IMR-90 (cell line): ENCODE data around the gene IQCE. TPM values are rescaled to one million over a fixed set of nuclear protein-coding genes. Genes with fewer than 3 reads are reported as not detected.
"Not testable (repeated sequence)": the region's sequence is repeated elsewhere in the genome, so short reads cannot be mapped to it uniquely, and the experiment has no call there.

Experiments used
- ATAC-seq: fragments of 200-7000 bp; cut with Tn5 transposase; 2 replicates; pipeline ENCODE4 v1.9.1; 2020; ENCODE audit warnings: low read depth, mild to moderate bottlenecking, moderate library complexity
- BruUV-seq: library from RNA; stranded (reverse); fragments of 400-500 nt; replicated peaks from 2 replicates; lab custom pipeline; 2021; lab: Mats Ljungman, UMichigan
- CTCF ChIA-PET: fragments of 300-600 bp; formaldehyde crosslinking; extraction: SDS; loops from one replicate; lab custom pipeline; 2021; ENCODE audit warnings: antibody characterized with exemption; lab: Yijun Ruan, JAX
- POLR2A ChIA-PET: fragments of 300-600 bp; sonication (Branson Sonifier 250); formaldehyde crosslinking; loops from one replicate; lab custom pipeline; 2022; ENCODE audit warnings: antibody characterized with exemption; ENCODE audit not compliant: unreplicated experiment; lab: Charles Lee
- DNase-seq: peaks from one replicate; pipeline ENCODE4 v3.0.0; 2013
- H2AFZ ChIP-seq: replicated peaks from 2 replicates; pipeline ENCODE3; 2013; ENCODE audit warnings: low read length, mild to moderate bottlenecking; ENCODE audit not compliant: poor library complexity
- H2AK5ac ChIP-seq: 2 replicates; pipeline ENCODE4 v1.6.1; 2013; ENCODE audit warnings: low read depth, low read length, inconsistent platforms
- H2AK9ac ChIP-seq: replicated peaks from 2 replicates; pipeline ENCODE3; 2013; ENCODE audit warnings: mild to moderate bottlenecking, low read depth, low read length, moderate library complexity; ENCODE audit not compliant: poor library complexity
- H2BK120ac ChIP-seq: 2 replicates; pipeline ENCODE4 v1.6.1; 2013; ENCODE audit warnings: low read depth, low read length, inconsistent platforms
- H2BK15ac ChIP-seq: 3 replicates; pipeline ENCODE4 v1.6.1; 2013; ENCODE audit warnings: low read depth, low read length, inconsistent platforms
- H2BK20ac ChIP-seq: 2 replicates; pipeline ENCODE4 v1.6.1; 2013; ENCODE audit warnings: low read depth, mild to moderate bottlenecking, inconsistent platforms, low read length, moderate library complexity
- H2BK5ac ChIP-seq: 2 replicates; pipeline ENCODE4 v1.6.1; 2013; ENCODE audit warnings: mild to moderate bottlenecking, low read depth, low read length, inconsistent platforms; ENCODE audit not compliant: poor library complexity, severe bottlenecking
- H3K14ac ChIP-seq: replicated peaks from 2 replicates; pipeline ENCODE4 v1.6.1; 2013; ENCODE audit warnings: low read depth, low read length, inconsistent platforms
- H3K18ac ChIP-seq: 2 replicates; pipeline ENCODE4 v1.6.1; 2013; ENCODE audit warnings: low read depth, low read length, control low read depth
- H3K23ac ChIP-seq: 2 replicates; pipeline ENCODE4 v1.6.1; 2013; ENCODE audit warnings: low read depth, low read length, inconsistent platforms
- H3K27ac ChIP-seq: 2 replicates; pipeline ENCODE4 v1.5.1; 2013; ENCODE audit warnings: mild to moderate bottlenecking, control low read depth, low read length; ENCODE audit not compliant: insufficient read depth
- H3K27me3 ChIP-seq: 2 replicates; pipeline ENCODE4 v1.6.1; 2013; ENCODE audit warnings: low read length; ENCODE audit not compliant: control insufficient read depth, insufficient read depth
- H3K36me3 ChIP-seq: 2 replicates; pipeline ENCODE4 v1.6.1; 2013; ENCODE audit warnings: low read length, mixed read lengths; ENCODE audit not compliant: control insufficient read depth, insufficient read depth
- H3K4ac ChIP-seq: 2 replicates; pipeline ENCODE4 v1.6.1; 2013; ENCODE audit warnings: low read depth, low read length, inconsistent platforms
- H3K4me1 ChIP-seq: 2 replicates; pipeline ENCODE4 v1.6.1; 2013; ENCODE audit warnings: low read length, mixed read lengths; ENCODE audit not compliant: control insufficient read depth, insufficient read depth
- H3K4me2 ChIP-seq: 2 replicates; pipeline ENCODE4 v1.6.1; 2013; ENCODE audit warnings: low read depth, mild to moderate bottlenecking, control low read depth, low read length, moderate library complexity
- H3K4me3 ChIP-seq: 2 replicates; pipeline ENCODE4 v1.5.1; 2013; ENCODE audit warnings: low read depth, mild to moderate bottlenecking, control low read depth, low read length, moderate library complexity; ENCODE audit not compliant: insufficient read depth
- H3K56ac ChIP-seq: 2 replicates; pipeline ENCODE4 v1.6.1; 2013; ENCODE audit warnings: low read length, inconsistent platforms; ENCODE audit not compliant: insufficient read depth; ENCODE audit errors: extremely low read depth
- H3K79me1 ChIP-seq, 2 experiments: 2 replicates each; pipeline ENCODE4 v1.6.1; 2013; ENCODE audit warnings: low read length in 2 of 2, inconsistent platforms in 1 of 2, low read depth in 1 of 2
- H3K9ac ChIP-seq: 2 replicates; pipeline ENCODE4 v1.6.1; 2013; ENCODE audit warnings: low read depth, low read length, control low read depth
- H3K9me1 ChIP-seq: 2 replicates; pipeline ENCODE4 v1.6.1; 2013; ENCODE audit warnings: low read length, inconsistent platforms; ENCODE audit not compliant: insufficient read depth
- H3K9me3 ChIP-seq: 2 replicates; pipeline ENCODE4 v1.6.1; 2013; ENCODE audit warnings: low read length; ENCODE audit not compliant: control insufficient read depth, insufficient read depth
- H4K20me1 ChIP-seq: 2 replicates; pipeline ENCODE4 v1.6.1; 2013; ENCODE audit warnings: low read length, inconsistent platforms; ENCODE audit not compliant: insufficient read depth
- H4K5ac ChIP-seq: 2 replicates; pipeline ENCODE4 v1.6.1; 2013; ENCODE audit warnings: mild to moderate bottlenecking, low read depth, low read length, control low read depth
- H4K8ac ChIP-seq, 2 experiments: 2 replicates each; pipeline ENCODE4 v1.6.1; 2013; ENCODE audit warnings: low read depth in 2 of 2, low read length in 2 of 2, control low read depth in 1 of 2, inconsistent platforms in 1 of 2
- H4K91ac ChIP-seq: 2 replicates; pipeline ENCODE4 v1.6.1; 2013; ENCODE audit warnings: low read depth, low read length, inconsistent platforms; ENCODE audit not compliant: insufficient read depth
- WGBS, 2 experiments: methylation state at CpG; one replicate each; pipeline versions ENCODE4 v1.1.5 to v1.1.7; 2013; ENCODE audit warnings: missing lambda C conversion rate in 2 of 2; ENCODE audit not compliant: insufficient read length in 1 of 2; ENCODE audit errors: extremely low coverage in 2 of 2; 5-methylcytosine and 5-hydroxymethylcytosine counted together
- dilution Hi-C: fragments of 300-500 bp; cut with HindIII; formaldehyde crosslinking; loops from one replicate; pipeline ENCODE4 v1.14.3; 2018; ENCODE audit warnings: low sequenced_read_pairs; ENCODE audit not compliant: unreplicated experiment
- in situ Hi-C: fragments of 300-500 bp; cut with MboI; formaldehyde crosslinking; loops from 3 replicates; pipeline ENCODE4 v1.14.3; 2019; ENCODE audit warnings: low sequenced_read_pairs, inconsistent platforms, mixed read lengths
- intact Hi-C: fragments of 100-400 bp; cut with micrococcal nuclease; formaldehyde crosslinking; loops from 2 replicates; pipeline ENCODE4 v1.10.0; 2022
- polyA plus RNA-seq, 3 experiments: library from polyadenylated mRNA; depleted of rRNA; stranded (reverse); fragments of >200 nt; gene quantifications; 2 replicates each; pipeline ENCODE4 v1.2.3, GENCODE V29; 2012; ENCODE audit warnings: low replicate concordance in 1 of 3
- total RNA-seq: library from RNA; depleted of rRNA; stranded (reverse); fragments of >200 nt; gene quantifications from 2 replicates; pipeline ENCODE4 v1.2.3, GENCODE V29; 2012

IQCE gene
- total and polyA plus RNA-seq, 2 of the 4 experiments (the other 2 are of a cell fraction), result 5.0 to 6.3 TPM

DNA sequence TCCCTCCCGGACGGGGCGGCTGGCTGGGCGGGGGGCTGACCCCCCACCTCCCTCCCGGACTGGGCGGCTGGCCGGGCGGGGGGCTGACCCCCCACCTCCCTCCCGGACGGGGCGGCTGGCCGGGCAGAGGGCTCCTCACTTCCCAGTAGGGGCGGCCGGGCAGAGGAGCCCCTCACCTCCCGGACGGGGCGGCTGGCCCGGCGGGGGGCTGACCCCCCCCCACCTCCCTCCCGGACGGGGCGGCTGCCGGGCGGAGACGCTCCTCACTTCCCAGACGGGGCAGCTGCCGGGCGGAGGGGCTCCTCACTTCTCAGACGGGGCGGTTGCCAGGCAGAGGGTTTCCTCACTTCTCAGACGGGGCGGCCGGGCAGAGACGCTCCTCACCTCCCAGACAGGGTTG is 24.6 kb upstream of the IQCE start:
- H3K9ac ChIP-seq, H3K4me3 ChIP-seq, H3K18ac ChIP-seq, POLR2A ChIA-PET, H2AK5ac ChIP-seq, intact Hi-C loops, H3K14ac ChIP-seq, H2AFZ ChIP-seq, dilution Hi-C loops, H2BK15ac ChIP-seq, H4K5ac ChIP-seq, ATAC-seq, H3K9me1 ChIP-seq, H3K9me3 ChIP-seq, H3K27ac ChIP-seq, CTCF ChIA-PET, DNase-seq, H4K8ac ChIP-seq, H3K79me1 ChIP-seq, H4K91ac ChIP-seq, H3K27me3 ChIP-seq, H4K20me1 ChIP-seq, in situ Hi-C loops, H2BK20ac ChIP-seq, H2BK120ac ChIP-seq, H3K56ac ChIP-seq, H2BK5ac ChIP-seq, H2AK9ac ChIP-seq, H3K4ac ChIP-seq, H3K4me2 ChIP-seq, H3K23ac ChIP-seq, BruUV-seq: not testable (repeated sequence)
- whole genome bisulfite sequencing, 2 experiments, result no CpG with 5 or more reads among the region's 34 CpGs
- Histone ChIP-seq H3K4me1 (peaks cover 14% of the 10 kb centered on the region), H3K36me3 (peaks cover 14% of the 10 kb centered on the region; the same call in 1 of the 2 replicates)

DNA sequence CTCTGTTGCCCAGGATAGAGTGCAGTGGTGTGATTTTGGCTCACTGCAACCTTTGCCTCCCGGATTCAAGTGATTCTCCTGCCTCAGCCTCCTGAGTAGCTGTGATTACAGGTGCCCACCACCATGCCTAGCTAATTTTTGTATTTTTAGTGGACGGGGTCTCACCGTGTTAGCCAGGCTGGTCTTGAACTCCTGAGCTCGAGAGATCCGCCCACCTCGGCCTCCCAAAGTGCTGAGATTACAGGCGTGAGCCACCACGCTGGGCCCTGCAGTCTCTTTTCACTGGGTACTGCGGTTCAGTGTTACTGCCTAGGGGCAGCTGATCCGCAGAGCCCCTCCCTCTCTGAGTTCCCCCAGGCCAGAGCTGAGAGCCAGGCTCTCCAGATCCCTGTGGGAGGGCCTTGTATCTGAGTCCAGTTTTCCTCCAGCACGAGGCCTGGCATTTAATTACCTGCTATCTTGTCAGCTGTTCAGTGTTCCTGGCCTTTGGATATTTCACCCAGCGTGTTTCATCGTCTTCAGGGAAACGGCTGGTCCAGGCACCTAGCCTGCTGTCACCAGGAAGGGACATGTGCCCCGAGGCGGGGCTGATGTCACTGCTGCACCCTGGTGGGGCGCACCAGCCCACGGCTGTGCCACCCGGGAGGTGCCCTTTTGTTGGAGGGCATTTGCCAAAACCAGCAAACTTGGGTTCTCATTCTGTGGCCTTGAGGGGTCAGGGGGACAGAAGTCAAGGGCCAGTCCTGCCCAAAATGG is 22.7 kb upstream of the IQCE start:
- H3K4me3 ChIP-seq, H3K18ac ChIP-seq, H3K9me3 ChIP-seq, H2BK5ac ChIP-seq, H3K56ac ChIP-seq, H3K4me2 ChIP-seq, in situ Hi-C loops, H2AFZ ChIP-seq, DNase-seq, H2AK9ac ChIP-seq, H4K20me1 ChIP-seq, H3K9me1 ChIP-seq, H3K27ac ChIP-seq, H4K91ac ChIP-seq, H3K79me1 ChIP-seq, H4K8ac ChIP-seq, H3K23ac ChIP-seq, H3K4me1 ChIP-seq, CTCF ChIA-PET, H2BK20ac ChIP-seq, POLR2A ChIA-PET, intact Hi-C loops, H3K14ac ChIP-seq, dilution Hi-C loops, H3K4ac ChIP-seq, H3K9ac ChIP-seq, ATAC-seq, H2BK120ac ChIP-seq, H2AK5ac ChIP-seq, BruUV-seq, H4K5ac ChIP-seq, H2BK15ac ChIP-seq, H3K27me3 ChIP-seq: not testable (repeated sequence)
- 74% methylated on average over 3 of the region's 19 CpGs; no CpG with 5 or more reads in 1 of the 2 experiments for WGBS, 2 experiments
- H3K36me3 ChIP-seq, result peaks cover 21% of the 10 kb centered on the region; the same call in 1 of the 2 replicates
